Measurements from ENCODE around the gene TRAK1. TPM values are rescaled to one million over a fixed set of nuclear protein-coding genes. Genes with fewer than 3 reads are reported as not detected.

The TRAK1 gene
- total RNA-seq, 1 donor from 2014 or later, result 50.7 TPM

DNA sequence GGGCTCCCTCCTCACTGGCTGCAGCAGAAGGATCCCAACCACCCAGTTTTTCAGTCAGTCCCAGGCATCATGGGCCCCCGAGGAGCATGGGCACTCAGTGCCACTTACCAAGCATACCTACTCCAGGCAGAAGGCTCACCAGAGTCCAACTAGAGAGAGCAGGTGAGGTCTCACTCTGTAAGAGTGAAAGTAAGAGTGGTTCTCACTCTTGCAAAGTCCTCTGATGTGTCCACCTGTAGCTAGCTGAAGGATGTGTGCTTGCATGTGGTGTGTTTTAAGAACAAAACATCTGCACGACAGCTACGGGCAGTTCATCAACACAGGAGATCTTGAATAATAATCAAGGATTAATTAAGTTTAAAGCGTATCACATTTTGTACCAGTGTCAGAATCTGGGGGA is 125.1 kb downstream of the TRAK1 start:
- peaks cover 15% of the 10 kb centered on the region for H3K4me1 Mint-ChIP-seq
- DNase-seq (ENCODE audit: low spot score in 2 of 2, unreplicated experiment in 2 of 2), result no peak
- H3K36me3 Mint-ChIP-seq, result peaks cover 22% of the 10 kb centered on the region
- no peak overlapping the region for H3K4me3 Mint-ChIP-seq
- TF ChIP-seq, protein P1, sequence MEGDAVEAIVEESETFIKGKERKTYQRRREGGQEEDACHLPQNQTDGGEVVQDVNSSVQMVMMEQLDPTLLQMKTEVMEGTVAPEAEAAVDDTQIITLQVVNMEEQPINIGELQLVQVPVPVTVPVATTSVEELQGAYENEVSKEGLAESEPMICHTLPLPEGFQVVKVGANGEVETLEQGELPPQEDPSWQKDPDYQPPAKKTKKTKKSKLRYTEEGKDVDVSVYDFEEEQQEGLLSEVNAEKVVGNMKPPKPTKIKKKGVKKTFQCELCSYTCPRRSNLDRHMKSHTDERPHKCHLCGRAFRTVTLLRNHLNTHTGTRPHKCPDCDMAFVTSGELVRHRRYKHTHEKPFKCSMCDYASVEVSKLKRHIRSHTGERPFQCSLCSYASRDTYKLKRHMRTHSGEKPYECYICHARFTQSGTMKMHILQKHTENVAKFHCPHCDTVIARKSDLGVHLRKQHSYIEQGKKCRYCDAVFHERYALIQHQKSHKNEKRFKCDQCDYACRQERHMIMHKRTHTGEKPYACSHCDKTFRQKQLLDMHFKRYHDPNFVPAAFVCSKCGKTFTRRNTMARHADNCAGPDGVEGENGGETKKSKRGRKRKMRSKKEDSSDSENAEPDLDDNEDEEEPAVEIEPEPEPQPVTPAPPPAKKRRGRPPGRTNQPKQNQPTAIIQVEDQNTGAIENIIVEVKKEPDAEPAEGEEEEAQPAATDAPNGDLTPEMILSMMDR (IDR thresholded peaks at IDR 0.05; ENCODE audit: unreplicated experiment), result no peak
- H3K9me3 Mint-ChIP-seq, result no peaks in the 10 kb centered on the region
- H3K27me3 Mint-ChIP-seq (ENCODE audit: low read depth), result no peaks in the 10 kb centered on the region
- H3K27ac Mint-ChIP-seq, result no peak overlapping the region

DNA sequence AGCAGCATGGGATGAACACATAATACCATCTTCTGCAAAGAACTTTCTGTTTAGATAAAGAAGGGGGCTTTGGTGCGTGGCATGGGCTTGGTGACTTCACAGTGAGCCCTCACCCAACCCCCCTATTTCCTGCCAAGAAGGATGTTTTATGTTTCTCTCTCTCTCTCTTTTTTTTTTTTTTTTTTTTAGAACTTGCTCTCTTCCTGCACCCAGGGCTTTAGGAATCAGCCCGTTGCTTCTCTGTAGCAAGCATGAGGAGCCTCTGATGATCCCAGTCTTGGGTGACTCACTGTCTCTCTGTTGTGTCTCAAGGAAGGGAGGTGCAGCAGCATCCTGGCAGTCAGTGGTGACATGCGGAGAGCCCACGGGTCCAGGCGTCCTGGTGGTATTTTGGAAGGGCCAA is 125.8 kb downstream of the TRAK1 start:
- no peaks in the 10 kb centered on the region for H3K27me3 Mint-ChIP-seq (ENCODE audit: low read depth)
- peaks cover 15% of the 10 kb centered on the region for H3K4me1 Mint-ChIP-seq
- no peak for DNase-seq (ENCODE audit: low spot score in 2 of 2, unreplicated experiment in 2 of 2)
- no peak overlapping the region for H3K27ac Mint-ChIP-seq
- peaks cover 22% of the 10 kb centered on the region for H3K36me3 Mint-ChIP-seq
- TF ChIP-seq, protein P1 (IDR thresholded peaks at IDR 0.05; ENCODE audit: unreplicated experiment), result no peak
- no peak overlapping the region for H3K4me3 Mint-ChIP-seq
- H3K9me3 Mint-ChIP-seq, result no peaks in the 10 kb centered on the region

DNA sequence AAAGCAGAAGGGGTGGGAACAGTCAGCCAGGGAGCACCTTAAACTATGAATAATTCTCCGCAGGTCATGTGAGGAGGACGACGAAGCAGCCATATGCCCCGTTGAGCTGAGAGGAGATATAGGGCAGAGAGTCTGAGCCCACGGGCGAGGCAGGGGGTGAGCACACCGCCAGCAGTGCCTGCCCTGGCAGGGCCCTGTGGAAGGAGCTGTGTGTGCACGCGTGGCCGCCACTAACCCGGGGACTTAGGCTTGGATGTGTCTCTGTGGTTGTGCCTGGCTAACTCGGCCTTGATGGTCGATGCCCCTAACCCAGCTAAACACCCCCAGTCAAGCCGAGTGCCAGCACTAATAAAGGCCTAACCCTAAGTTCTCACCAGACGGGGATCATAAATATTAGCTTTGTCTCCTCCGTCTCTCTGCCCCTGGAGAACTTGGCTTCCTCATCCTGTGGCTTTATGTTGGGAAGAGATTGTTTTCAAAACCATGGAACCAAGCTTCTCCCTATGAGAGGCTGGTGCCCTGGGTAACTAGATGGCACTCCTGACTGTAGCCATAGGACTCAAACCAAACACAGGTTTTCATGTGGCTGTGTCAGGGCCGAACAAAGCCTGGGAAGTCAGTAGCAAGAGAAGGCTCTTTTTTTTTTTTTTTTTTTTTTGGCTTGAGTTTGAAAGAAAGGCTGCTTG is 129.4 kb downstream of the TRAK1 start:
- Mint-ChIP-seq H3K36me3 (peaks cover 27% of the 10 kb centered on the region), H3K27me3 (ENCODE audit: low read depth) (no peaks in the 10 kb centered on the region), H3K27ac (no peak overlapping the region), H3K4me3 (no peak overlapping the region), H3K4me1 (no peaks in the 10 kb centered on the region), H3K9me3 (no peaks in the 10 kb centered on the region)
- TF ChIP-seq, protein P1 (IDR thresholded peaks at IDR 0.05; ENCODE audit: unreplicated experiment), result no peak
- no peak for DNase-seq (ENCODE audit: low spot score in 2 of 2, unreplicated experiment in 2 of 2)

DNA sequence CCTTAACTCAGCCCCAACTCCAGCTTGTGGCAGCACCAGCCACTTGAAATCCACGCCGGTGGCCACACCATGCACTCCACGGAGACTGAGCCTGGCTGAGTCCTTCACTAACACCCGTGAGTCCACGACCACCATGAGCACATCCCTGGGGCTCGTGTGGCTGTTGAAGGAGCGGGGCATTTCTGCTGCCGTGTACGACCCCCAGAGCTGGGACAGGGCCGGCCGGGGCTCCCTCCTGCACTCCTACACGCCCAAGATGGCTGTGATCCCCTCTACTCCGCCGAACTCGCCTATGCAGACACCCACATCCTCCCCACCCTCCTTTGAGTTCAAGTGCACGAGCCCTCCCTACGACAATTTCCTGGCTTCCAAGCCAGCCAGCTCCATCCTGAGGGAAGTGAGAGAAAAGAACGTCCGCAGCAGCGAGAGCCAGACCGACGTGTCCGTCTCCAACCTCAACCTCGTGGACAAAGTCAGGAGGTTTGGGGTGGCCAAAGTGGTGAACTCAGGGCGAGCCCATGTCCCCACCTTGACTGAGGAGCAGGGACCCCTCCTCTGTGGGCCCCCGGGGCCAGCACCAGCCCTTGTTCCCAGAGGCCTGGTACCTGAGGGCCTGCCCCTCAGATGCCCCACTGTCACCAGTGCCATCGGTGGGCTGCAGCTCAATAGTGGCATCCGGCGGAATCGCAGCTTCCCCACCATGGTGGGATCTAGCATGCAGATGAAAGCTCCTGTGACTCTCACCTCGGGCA is 132.0 kb downstream of the TRAK1 start:
- DNase-seq (ENCODE audit: low spot score in 2 of 2, unreplicated experiment in 2 of 2), result no peak
- Mint-ChIP-seq H3K9me3 (no peaks in the 10 kb centered on the region), H3K4me1 (no peaks in the 10 kb centered on the region), H3K4me3 (no peak overlapping the region), H3K36me3 (peaks cover 22% of the 10 kb centered on the region), H3K27ac (no peak overlapping the region), H3K27me3 (ENCODE audit: low read depth) (no peaks in the 10 kb centered on the region)
- TF ChIP-seq, protein P1 (IDR thresholded peaks at IDR 0.05; ENCODE audit: unreplicated experiment), result no peak

DNA sequence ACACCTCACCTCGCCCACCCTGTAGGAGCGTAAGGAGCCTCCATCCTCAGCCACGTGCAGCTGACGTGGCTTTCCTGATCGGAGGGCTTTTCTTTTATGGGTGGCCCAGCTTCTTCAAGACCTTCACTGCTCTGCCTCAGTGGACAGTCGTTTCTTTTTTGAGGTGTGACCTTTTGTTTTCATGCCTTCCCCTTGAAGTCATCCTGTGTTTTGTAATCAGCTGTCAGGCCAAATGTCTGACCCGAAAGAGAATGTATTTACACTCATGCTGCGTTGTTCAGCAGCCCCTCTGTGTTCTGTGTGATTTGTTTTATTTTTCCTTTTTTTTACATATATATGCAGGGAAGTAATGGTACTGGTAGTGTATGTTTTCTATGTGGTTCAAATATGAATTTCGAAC is 133.0 kb downstream of the TRAK1 start:
- H3K27ac Mint-ChIP-seq, result no peak overlapping the region

More for the DNA sequence above, 133.0 kb downstream of the TRAK1 start:
- Mint-ChIP-seq H3K4me1 (peaks cover 3% of the 10 kb centered on the region), H3K4me3 (no peak overlapping the region), H3K27me3 (ENCODE audit: low read depth) (no peaks in the 10 kb centered on the region), H3K36me3 (peaks cover 22% of the 10 kb centered on the region), H3K9me3 (no peaks in the 10 kb centered on the region)
- no peak for DNase-seq (ENCODE audit: low spot score in 2 of 2, unreplicated experiment in 2 of 2)
- TF ChIP-seq, protein P1 (IDR thresholded peaks at IDR 0.05; ENCODE audit: unreplicated experiment), result no peak

Data from mesothelial cell of epicardium (in vitro differentiated cells).